ENCODE results near the gene MYO1H. TPM values are rescaled to one million over a fixed set of nuclear protein-coding genes. Genes with fewer than 3 reads are reported as not detected.

The MYO1H gene
- total RNA-seq, 1 donor from 2014 or later, result not detected

DNA sequence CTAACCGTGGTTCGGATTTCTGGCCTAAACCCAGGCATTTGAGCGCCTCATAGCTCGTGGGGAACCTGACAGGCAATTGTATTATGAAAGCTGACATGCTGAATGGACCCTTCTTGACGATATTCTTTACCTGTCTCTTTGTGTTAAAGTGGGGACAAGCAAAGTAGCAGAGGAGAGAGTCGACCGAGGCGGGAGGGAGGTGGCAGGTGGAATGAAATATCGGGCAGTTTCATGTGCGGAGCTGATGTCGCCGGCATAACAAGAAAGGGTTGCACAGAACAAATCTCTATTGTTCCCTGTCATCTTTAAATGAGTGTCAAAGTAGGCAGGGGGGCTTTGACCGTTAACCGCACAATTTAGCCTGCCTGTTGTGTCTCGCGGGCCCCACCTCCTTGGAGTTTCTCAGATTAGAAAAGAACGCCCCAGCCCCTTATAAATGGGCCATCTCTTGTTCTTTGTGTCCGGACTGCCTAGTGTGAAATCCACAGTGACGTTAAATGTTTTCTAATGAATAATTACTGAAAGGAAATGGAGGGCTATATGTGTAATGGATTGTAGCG is 11.5 kb downstream of the MYO1H start:
- no peak overlapping the region for H3K4me3 ChIP-seq
- no peaks in the 10 kb centered on the region for H3K4me1 ChIP-seq
- no peaks in the 10 kb centered on the region for H3K36me3 ChIP-seq
- no peak for DNase-seq (ENCODE audit: low spot score in 2 of 2)
- H3K9me3 ChIP-seq, result no peaks in the 10 kb centered on the region
- H3K27me3 ChIP-seq, result no peaks in the 10 kb centered on the region
- intact Hi-C loops (cut with DNase I), result no loop called here
- no peak overlapping the region for H3K27ac ChIP-seq
- TF ChIP-seq, protein P1, sequence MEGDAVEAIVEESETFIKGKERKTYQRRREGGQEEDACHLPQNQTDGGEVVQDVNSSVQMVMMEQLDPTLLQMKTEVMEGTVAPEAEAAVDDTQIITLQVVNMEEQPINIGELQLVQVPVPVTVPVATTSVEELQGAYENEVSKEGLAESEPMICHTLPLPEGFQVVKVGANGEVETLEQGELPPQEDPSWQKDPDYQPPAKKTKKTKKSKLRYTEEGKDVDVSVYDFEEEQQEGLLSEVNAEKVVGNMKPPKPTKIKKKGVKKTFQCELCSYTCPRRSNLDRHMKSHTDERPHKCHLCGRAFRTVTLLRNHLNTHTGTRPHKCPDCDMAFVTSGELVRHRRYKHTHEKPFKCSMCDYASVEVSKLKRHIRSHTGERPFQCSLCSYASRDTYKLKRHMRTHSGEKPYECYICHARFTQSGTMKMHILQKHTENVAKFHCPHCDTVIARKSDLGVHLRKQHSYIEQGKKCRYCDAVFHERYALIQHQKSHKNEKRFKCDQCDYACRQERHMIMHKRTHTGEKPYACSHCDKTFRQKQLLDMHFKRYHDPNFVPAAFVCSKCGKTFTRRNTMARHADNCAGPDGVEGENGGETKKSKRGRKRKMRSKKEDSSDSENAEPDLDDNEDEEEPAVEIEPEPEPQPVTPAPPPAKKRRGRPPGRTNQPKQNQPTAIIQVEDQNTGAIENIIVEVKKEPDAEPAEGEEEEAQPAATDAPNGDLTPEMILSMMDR (IDR thresholded peaks at IDR 0.05), result no peak

DNA sequence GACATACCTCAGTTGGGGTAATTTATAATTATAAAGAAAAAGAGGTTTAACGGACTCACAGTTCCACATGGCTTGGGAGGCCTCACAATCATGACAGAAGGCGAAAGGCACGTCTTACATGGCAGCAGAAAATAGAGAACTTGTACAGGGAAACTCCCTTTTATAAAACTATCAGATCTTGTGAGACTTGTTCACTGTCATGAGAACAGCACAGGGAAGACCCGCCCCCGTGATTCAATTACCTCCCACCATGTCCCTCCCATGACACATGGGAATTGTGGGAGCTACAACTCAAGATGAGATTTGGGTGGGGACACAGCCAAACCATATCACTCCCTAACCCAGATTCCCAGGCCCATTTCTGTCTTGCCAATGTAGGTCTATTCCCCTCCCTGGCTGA is 22.1 kb downstream of the MYO1H start:
- Histone ChIP-seq H3K4me1 (no peaks in the 10 kb centered on the region), H3K27me3 (no peaks in the 10 kb centered on the region), H3K36me3 (no peaks in the 10 kb centered on the region), H3K27ac (no peak overlapping the region), H3K9me3 (no peaks in the 10 kb centered on the region), H3K4me3 (no peak overlapping the region)
- intact Hi-C loops (cut with DNase I), result no loop called here
- TF ChIP-seq, protein P1 (IDR thresholded peaks at IDR 0.05), result no peak
- DNase-seq (ENCODE audit: low spot score in 2 of 2), result no peak

DNA sequence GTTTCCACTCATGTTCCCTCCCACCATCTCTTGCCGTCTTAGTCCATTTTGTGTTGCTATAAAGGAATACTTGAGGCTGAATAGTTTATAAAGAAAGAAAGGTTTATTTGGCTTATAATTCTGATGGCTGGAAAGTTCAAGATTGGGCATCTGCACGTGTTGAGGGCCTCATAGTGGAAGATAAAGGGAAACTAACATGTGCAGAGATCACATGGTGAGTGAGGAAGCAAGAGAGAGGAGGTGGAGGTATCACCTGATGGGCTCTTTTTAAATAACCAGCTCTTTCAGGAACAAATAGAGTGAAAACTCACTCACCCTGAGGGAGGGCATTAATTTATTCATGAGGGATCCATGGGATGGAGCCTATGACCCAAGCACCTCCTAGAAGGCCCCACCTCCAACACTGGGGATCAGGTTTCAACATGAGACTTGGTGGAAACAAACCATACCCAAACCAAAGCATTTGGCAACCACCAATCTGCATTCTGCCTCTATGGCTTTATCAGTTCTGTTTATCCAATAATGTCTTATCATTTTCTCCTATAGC is 29.5 kb downstream of the MYO1H start:
- no peak for DNase-seq (ENCODE audit: low spot score in 2 of 2)
- no peaks in the 10 kb centered on the region for H3K36me3 ChIP-seq
- no peaks in the 10 kb centered on the region for H3K4me1 ChIP-seq
- no peak overlapping the region for H3K4me3 ChIP-seq
- H3K27ac ChIP-seq, result no peak overlapping the region
- TF ChIP-seq, protein P1 (IDR thresholded peaks at IDR 0.05), result no peak
- intact Hi-C loops (cut with DNase I), result no loop called here
- no peaks in the 10 kb centered on the region for H3K9me3 ChIP-seq
- H3K27me3 ChIP-seq, result no peaks in the 10 kb centered on the region

DNA sequence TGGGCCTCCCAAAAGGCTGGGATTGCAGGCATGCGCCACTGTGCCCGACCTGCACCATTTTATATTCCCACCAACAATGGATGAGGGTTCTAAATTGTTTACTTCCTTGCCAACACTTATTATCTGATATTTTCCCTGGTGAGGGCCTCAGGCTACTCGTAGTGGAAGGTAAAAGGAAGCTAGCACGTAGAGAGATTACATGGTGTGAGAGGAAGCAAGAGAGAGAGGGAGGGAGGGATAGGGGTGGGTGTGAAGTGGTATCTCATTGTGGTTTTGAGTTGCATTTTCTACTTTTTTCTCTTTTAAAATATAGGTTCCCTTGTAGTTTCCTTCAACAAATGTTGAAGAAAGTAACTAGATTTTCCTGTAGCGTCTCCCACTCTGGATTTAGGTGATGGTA is 30.9 kb downstream of the MYO1H start:
- no peak overlapping the region for H3K27ac ChIP-seq
- intact Hi-C loops (cut with DNase I), result no loop called here
- H3K27me3 ChIP-seq, result no peaks in the 10 kb centered on the region
- no peaks in the 10 kb centered on the region for H3K9me3 ChIP-seq
- no peaks in the 10 kb centered on the region for H3K4me1 ChIP-seq
- H3K4me3 ChIP-seq, result no peak overlapping the region
- H3K36me3 ChIP-seq, result no peaks in the 10 kb centered on the region
- DNase-seq (ENCODE audit: low spot score in 2 of 2), result no peak
- TF ChIP-seq, protein P1 (IDR thresholded peaks at IDR 0.05), result no peak

DNA sequence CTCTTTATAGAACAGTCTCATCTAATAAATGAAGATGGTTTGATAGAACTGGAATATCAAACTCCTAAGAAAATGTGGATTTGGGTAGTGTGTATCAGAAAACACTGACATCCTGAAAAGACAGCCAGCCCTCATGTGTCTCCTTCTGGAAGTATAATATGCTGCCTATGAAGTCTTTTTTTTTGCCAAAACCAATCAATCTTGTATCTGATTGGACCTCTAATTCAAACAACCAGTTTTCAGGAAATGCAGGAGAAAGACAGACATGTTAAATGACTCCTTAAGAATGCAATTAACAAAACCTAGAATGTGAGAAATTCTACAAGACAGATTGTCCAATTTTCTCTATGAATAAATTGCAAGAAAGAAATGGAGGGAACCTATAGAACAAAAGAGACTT is 34.3 kb downstream of the MYO1H start:
- no peaks in the 10 kb centered on the region for H3K4me1 ChIP-seq
- TF ChIP-seq, protein P1 (IDR thresholded peaks at IDR 0.05), result no peak
- H3K9me3 ChIP-seq, result no peaks in the 10 kb centered on the region
- DNase-seq (ENCODE audit: low spot score in 2 of 2), result no peak
- H3K27me3 ChIP-seq, result no peaks in the 10 kb centered on the region
- intact Hi-C loops (cut with DNase I), result no loop called here
- no peak overlapping the region for H3K27ac ChIP-seq
- no peak overlapping the region for H3K4me3 ChIP-seq
- H3K36me3 ChIP-seq, result no peaks in the 10 kb centered on the region

DNA sequence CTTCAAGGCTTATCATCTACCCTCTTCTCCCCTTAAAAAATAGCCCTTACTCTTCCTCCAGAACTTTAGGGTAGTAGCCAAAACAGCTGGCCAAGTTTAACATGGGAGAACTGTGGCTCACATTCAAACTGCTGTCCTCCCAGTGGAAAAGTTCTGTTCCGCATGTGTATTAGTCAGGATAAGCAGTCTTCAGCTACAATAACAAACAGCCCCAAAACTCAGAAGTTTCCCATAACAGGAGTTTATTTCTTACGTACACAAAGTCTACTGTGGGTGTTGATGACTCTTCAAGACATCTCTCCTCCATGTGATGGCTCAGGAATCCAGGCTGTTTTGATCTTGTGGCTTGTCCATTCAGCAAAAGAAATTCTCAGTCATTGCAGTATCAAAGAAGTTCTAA is 35.5 kb downstream of the MYO1H start:
- H3K4me1 ChIP-seq, result no peaks in the 10 kb centered on the region
- H3K4me3 ChIP-seq, result no peak overlapping the region
- no peak for DNase-seq (ENCODE audit: low spot score in 2 of 2)
- no peaks in the 10 kb centered on the region for H3K36me3 ChIP-seq
- TF ChIP-seq, protein P1 (IDR thresholded peaks at IDR 0.05), result no peak
- H3K9me3 ChIP-seq, result no peaks in the 10 kb centered on the region
- no peak overlapping the region for H3K27ac ChIP-seq
- no peaks in the 10 kb centered on the region for H3K27me3 ChIP-seq
- intact Hi-C loops (cut with DNase I), result no loop called here

All from ascending aorta (tissue), 2 donors.